GM12864 (cell line): ENCODE data around the gene SLC16A2.

Experiments
- DNase-seq: peaks from one replicate; pipeline ENCODE4 v3.0.0-alpha.2; 2011; ENCODE audit warnings: low read depth
- H3K4me3 ChIP-seq: 2 replicates; pipeline ENCODE4 v1.5.1; 2011; ENCODE audit warnings: mild to moderate bottlenecking, low read depth, low read length, control low read depth
- TF ChIP-seq, protein P1 (sequence below): IDR thresholded peaks from 2 replicates; pipeline ENCODE4 v1.5.1; 2011; ENCODE audit warnings: low read depth, mild to moderate bottlenecking, moderate library complexity, low read length, control low read depth, inconsistent platforms; ENCODE audit errors: missing control alignments

The SLC16A2 gene

GRCh38 chrX:74536832-74537371, 115.6 kb downstream of the SLC16A2 start:
- peak overlapping the region; percentile 47 for H3K4me3 ChIP-seq
- TF ChIP-seq, protein P1, sequence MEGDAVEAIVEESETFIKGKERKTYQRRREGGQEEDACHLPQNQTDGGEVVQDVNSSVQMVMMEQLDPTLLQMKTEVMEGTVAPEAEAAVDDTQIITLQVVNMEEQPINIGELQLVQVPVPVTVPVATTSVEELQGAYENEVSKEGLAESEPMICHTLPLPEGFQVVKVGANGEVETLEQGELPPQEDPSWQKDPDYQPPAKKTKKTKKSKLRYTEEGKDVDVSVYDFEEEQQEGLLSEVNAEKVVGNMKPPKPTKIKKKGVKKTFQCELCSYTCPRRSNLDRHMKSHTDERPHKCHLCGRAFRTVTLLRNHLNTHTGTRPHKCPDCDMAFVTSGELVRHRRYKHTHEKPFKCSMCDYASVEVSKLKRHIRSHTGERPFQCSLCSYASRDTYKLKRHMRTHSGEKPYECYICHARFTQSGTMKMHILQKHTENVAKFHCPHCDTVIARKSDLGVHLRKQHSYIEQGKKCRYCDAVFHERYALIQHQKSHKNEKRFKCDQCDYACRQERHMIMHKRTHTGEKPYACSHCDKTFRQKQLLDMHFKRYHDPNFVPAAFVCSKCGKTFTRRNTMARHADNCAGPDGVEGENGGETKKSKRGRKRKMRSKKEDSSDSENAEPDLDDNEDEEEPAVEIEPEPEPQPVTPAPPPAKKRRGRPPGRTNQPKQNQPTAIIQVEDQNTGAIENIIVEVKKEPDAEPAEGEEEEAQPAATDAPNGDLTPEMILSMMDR = peak; percentile 6
- DNase-seq = no peak

DNA sequence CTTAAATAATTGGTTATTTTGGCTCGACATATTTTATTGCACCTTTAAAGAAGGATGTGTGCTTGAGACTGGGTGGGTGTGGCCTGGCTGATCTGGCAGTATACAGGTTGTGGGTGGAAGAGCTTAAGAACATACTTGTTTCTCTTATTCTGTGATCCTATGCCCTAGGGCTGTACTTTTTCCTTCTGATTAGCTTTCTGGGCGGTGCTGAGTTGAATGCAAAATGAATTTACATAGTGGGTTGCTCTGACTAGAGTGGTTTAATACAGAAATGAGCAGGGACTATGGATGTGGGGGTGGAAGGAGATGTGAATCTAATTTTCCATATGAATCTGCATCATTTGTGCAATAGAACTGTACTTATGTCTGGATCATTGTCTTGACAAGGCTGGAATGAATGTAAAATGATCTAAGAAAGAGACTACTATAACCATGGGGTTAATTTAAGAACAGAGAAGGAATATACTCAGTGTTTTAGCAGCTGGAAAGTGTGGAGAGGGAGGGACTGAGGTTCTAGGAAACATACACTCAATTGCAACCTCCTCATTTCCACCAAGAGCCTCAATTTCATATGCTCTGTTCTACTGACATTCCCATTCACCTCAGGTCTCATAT, 119.4 kb downstream of the SLC16A2 start:
- TF ChIP-seq, protein P1 = no peak
- DNase-seq = no peak
- no peak overlapping the region for H3K4me3 ChIP-seq

DNA sequence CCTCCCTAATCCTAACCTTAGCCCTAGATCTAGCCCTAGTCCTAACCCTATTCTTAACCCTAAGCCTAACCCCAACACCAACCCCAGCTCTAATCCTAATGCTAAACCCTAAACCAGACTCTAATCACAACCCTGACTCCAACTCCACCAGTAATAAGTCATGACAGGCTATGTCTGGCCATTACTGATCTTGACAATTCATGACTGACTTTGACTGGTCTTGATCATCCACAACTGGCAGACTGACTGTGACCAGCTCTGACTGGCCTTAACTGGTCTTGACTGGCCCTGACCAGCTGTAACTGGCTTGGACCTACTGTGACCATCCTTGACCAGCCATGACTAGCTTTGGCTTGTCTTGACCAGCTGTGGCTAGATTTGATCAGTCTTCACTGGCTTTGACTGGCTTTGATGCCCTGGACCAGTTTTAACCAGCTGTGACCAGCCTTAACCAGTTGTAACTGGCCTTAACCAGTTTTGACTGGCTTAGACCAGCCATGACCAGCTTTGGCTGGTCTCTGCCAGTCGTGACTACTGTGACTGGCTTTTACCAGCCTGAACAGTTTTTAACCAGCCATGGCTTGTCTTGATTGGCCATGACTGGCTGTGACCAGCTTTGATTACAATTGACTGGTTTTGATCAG, 124.7 kb downstream of the SLC16A2 start:
- no peak overlapping the region for H3K4me3 ChIP-seq
- DNase-seq = no peak
- TF ChIP-seq, protein P1 = no peak

- TF ChIP-seq, protein P1 = no peak
- no peak for DNase-seq
- no peak overlapping the region for H3K4me3 ChIP-seq
Observed at GRCh38 chrX:74546984-74547383, 125.7 kb downstream of the SLC16A2 start.

DNA sequence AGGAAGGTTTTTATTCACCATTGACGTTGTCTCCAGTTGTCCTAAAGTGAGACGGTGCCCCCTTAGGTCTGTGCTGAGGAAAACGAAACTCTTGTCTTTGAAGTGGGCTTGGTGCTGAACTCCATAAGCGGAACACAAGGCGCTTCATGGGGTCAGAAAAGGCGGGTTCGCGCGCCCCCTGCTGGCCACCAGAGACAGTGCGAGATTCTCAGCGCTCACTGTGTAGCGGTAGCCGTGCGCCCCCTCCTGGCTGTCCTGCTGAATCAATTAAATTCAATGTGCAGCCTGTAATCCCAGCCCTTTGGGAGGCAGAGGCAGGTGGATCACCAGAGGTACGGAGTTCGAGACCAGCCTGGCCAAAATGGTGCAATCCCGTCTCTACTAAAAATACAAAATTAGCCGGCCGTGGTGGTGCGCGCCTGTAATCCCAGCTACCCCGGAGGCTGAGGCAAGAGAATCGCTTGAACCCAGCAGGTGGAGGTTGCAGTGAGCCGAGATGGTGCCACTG, 129.1 kb downstream of the SLC16A2 start:
- DNase-seq = no peak
- no peak overlapping the region for H3K4me3 ChIP-seq
- TF ChIP-seq, protein P1 = peak; percentile 86

DNA sequence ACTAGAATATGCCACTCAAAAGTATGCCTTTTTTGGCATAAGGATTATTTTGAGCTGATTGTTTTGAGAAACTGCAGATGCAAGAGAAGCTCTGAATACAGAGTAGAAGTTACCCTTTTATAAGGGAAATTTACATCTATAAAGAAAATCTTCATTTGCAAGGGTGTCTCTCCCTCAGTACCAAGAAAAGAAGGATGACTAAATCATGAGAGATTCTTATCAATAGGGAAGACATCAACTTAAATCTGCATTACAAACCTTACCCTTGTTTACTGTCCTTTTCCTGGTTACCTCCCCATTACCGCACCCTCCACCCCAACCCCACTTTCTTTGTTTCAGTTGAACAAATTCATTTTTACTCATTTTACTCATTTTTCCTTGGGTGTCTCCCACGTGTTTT, 130.6 kb downstream of the SLC16A2 start:
- no peak overlapping the region for H3K4me3 ChIP-seq
- TF ChIP-seq, protein P1 = no peak
- DNase-seq = no peak

GRCh38 chrX:74557378-74557777, 136.1 kb downstream of the SLC16A2 start:
- TF ChIP-seq, protein P1 = no peak
- DNase-seq = no peak
- no peak overlapping the region for H3K4me3 ChIP-seq
